Measurements from ENCODE around the gene IFT43. TPM values are rescaled to one million over a fixed set of nuclear protein-coding genes. Genes with fewer than 3 reads are reported as not detected.
A peak's percentile ranks its signal among the peaks of the same experiment; 100 is the strongest.

Gene IFT43
- total RNA-seq, 1 experiment from 2014 or later = 19.5 TPM

GRCh38 chr14:75980856-75981255 is 4.7 kb upstream of the IFT43 start:
- peaks cover 11% of the 10 kb centered on the region for H3K4me1 ChIP-seq
- no peak for DNase-seq
- no peaks in the 10 kb centered on the region for H3K9me3 ChIP-seq
- no peaks in the 10 kb centered on the region for H3K27me3 ChIP-seq (replicated peaks; ENCODE audit: control insufficient read depth, insufficient read depth, low read length)
- CTCF ChIA-PET = interaction anchor here (5.7 to 6.1 kb wide), 3 partner anchors 75 to 271 kb away, joined by 84 to 96 read pairs (median 94); no protein-coding TSS in a partner anchor
- peak overlapping the region; percentile 79 for H3K4me3 Mint-ChIP-seq (ENCODE audit: unreplicated experiment)
- POLR2A ChIA-PET = no interaction called here
- intact Hi-C loops (cut with micrococcal nuclease; ENCODE audit: unreplicated experiment) = loop anchor here (2.0 kb wide), 1 partner anchor 120 kb away; no protein-coding TSS in a partner anchor
- peaks cover 27% of the 10 kb centered on the region for H3K4me1 Mint-ChIP-seq (ENCODE audit: low read depth, unreplicated experiment)
- BruUV-seq (replicated peaks) = no TSS peak
- H3K27ac Mint-ChIP-seq (ENCODE audit: unreplicated experiment) = peak overlapping the region; percentile 23
- H3K4me3 ChIP-seq (ENCODE audit: low read depth, low read length) = no peak overlapping the region
- no peak for TF ChIP-seq CTCF (IDR thresholded peaks at IDR 0.05; ENCODE audit: insufficient read depth in 1 of 2, low read depth in 1 of 2, low read length in 1 of 2, severe bottlenecking in 1 of 2, unreplicated experiment in 1 of 2)
- H3K9me3 Mint-ChIP-seq (ENCODE audit: unreplicated experiment) = no peaks in the 10 kb centered on the region
- peaks cover 6% of the 10 kb centered on the region for H3K36me3 Mint-ChIP-seq (ENCODE audit: insufficient read depth, unreplicated experiment)
- no peaks in the 10 kb centered on the region for H3K27me3 Mint-ChIP-seq (ENCODE audit: insufficient read depth, unreplicated experiment)
- H3K36me3 ChIP-seq (ENCODE audit: control insufficient read depth, insufficient read depth, low read length) = no peaks in the 10 kb centered on the region

- ChIA-PET CTCF (interaction anchor here (0.5 to 6.1 kb wide), 15 partner anchors 52 to 619 kb away, joined by 3 to 96 read pairs (median 5); partner anchors contain the start of genes FLVCR2 and JDP2), POLR2A (interaction anchor here (1.1 kb wide), 1 partner anchor 160 kb away, joined by 4 read pairs; no protein-coding TSS in a partner anchor)
- Histone ChIP-seq H3K27me3 (replicated peaks; ENCODE audit: control insufficient read depth, insufficient read depth, low read length) (no peaks in the 10 kb centered on the region), H3K9me3 (no peaks in the 10 kb centered on the region), H3K4me3 (ENCODE audit: low read depth, low read length) (peak within 1 kb of the TSS; percentile 56), H3K36me3 (ENCODE audit: control insufficient read depth, insufficient read depth, low read length) (no peaks in the 10 kb centered on the region), H3K4me1 (peaks cover 11% of the 10 kb centered on the region)
- H3K4me1 Mint-ChIP-seq (ENCODE audit: low read depth, unreplicated experiment) = peaks cover 33% of the 10 kb centered on the region
- TSS peak; percentile 86 for BruUV-seq (replicated peaks)
- peak; percentile 39 to 50 for DNase-seq
- peak within 1 kb of the TSS; percentile 79 for H3K4me3 Mint-ChIP-seq (ENCODE audit: unreplicated experiment)
- H3K9me3 Mint-ChIP-seq (ENCODE audit: unreplicated experiment) = no peaks in the 10 kb centered on the region
- intact Hi-C loops (cut with micrococcal nuclease; ENCODE audit: unreplicated experiment) = loop anchor here (1.0 to 2.0 kb wide), 4 partner anchors 75 to 270 kb away; no protein-coding TSS in a partner anchor
- no peaks in the 10 kb centered on the region for H3K27me3 Mint-ChIP-seq (ENCODE audit: insufficient read depth, unreplicated experiment)
- H3K27ac Mint-ChIP-seq (ENCODE audit: unreplicated experiment) = peak within 1 kb of the TSS; percentile 39
- peaks cover 10% of the 10 kb centered on the region for H3K36me3 Mint-ChIP-seq (ENCODE audit: insufficient read depth, unreplicated experiment)
- no peak for TF ChIP-seq CTCF (IDR thresholded peaks at IDR 0.05; ENCODE audit: insufficient read depth in 1 of 2, low read depth in 1 of 2, low read length in 1 of 2, severe bottlenecking in 1 of 2, unreplicated experiment in 1 of 2)
Observed at GRCh38 chr14:75981426-75982265, 3.9 kb upstream of the IFT43 start, which contains the start of gene TGFB3. Gene TGFB3 (minus strand): TSS chr14:75981995. CDS start chr14:75980893, 1,102 bp downstream.

- CTCF ChIA-PET = interaction anchor here (0.6 to 5.9 kb wide), 32 partner anchors 9 to 1221 kb away, joined by 3 to 96 read pairs (median 4); partner anchors contain the start of genes FLVCR2 and TTLL5
- BruUV-seq (replicated peaks) = no TSS peak
- peak overlapping the region; percentile 39 for H3K27ac Mint-ChIP-seq (ENCODE audit: unreplicated experiment)
Observed at GRCh38 chr14:75982266-75983018, 3.1 kb upstream of the IFT43 start.

More at GRCh38 chr14:75982266-75983018, 3.1 kb upstream of the IFT43 start:
- peak; percentile 78 to 89 for DNase-seq
- no peaks in the 10 kb centered on the region for H3K27me3 ChIP-seq (replicated peaks; ENCODE audit: control insufficient read depth, insufficient read depth, low read length)
- peak; percentile 77 to 78 for TF ChIP-seq CTCF (IDR thresholded peaks at IDR 0.05; ENCODE audit: insufficient read depth in 1 of 2, low read depth in 1 of 2, low read length in 1 of 2, severe bottlenecking in 1 of 2, unreplicated experiment in 1 of 2)
- peaks cover 8% of the 10 kb centered on the region for H3K4me1 ChIP-seq
- intact Hi-C loops (cut with micrococcal nuclease; ENCODE audit: unreplicated experiment) = loop anchor here (1.0 kb wide), 3 partner anchors 76 to 271 kb away; no protein-coding TSS in a partner anchor
- Mint-ChIP-seq H3K9me3 (ENCODE audit: unreplicated experiment) (no peaks in the 10 kb centered on the region), H3K4me3 (ENCODE audit: unreplicated experiment) (peak overlapping the region; percentile 79), H3K27me3 (ENCODE audit: insufficient read depth, unreplicated experiment) (no peaks in the 10 kb centered on the region), H3K4me1 (ENCODE audit: low read depth, unreplicated experiment) (peaks cover 34% of the 10 kb centered on the region), H3K36me3 (ENCODE audit: insufficient read depth, unreplicated experiment) (peaks cover 10% of the 10 kb centered on the region)
- no peaks in the 10 kb centered on the region for H3K36me3 ChIP-seq (ENCODE audit: control insufficient read depth, insufficient read depth, low read length)
- H3K9me3 ChIP-seq = no peaks in the 10 kb centered on the region
- POLR2A ChIA-PET = interaction anchor here (0.6 to 1.1 kb wide), 4 partner anchors 76 to 649 kb away, joined by 3 to 4 read pairs (median 3); no protein-coding TSS in a partner anchor
- peak overlapping the region; percentile 56 for H3K4me3 ChIP-seq (ENCODE audit: low read depth, low read length)
